Measurements from ENCODE around the gene ADSS2.

- TF ChIP-seq RFX5 (IDR thresholded peaks at IDR 0.05; ENCODE audit: low read length) (no peak), CTCF (IDR thresholded peaks at IDR 0.05) (no peak), RAD21 (IDR thresholded peaks at IDR 0.05; ENCODE audit: low read length) (no peak)
Measured at GRCh38 chr1:244445320-244446181, 6.2 kb downstream of the ADSS2 start.
